ENCODE results near the gene LZTR1. TPM values are rescaled to one million over a fixed set of nuclear protein-coding genes. Genes with fewer than 3 reads are reported as not detected.

The LZTR1 gene
- total RNA-seq, 1 experiment from 2014 or later: 37.2 TPM

DNA sequence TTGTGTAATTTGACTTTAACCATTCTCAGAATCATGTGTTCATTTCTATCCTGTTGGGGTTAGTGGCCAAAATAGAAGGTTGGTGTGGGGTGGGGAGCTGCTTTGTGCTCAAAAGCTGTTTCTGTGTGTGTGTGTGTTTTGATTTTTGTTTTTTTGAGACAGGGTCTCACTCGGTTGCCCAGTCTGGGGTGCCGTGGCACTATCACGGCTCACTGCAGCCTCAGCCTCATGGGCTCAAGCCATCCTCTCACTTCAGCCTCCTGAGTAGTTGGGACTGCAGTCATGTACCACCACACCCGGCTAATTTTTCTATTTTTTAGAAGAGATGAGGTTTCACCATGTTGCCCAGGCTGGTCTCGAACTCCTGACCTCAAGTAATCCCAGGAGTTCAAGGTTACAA, 33.1 kb upstream of the LZTR1 start:
- no TSS peak for BruUV-seq (replicated peaks)
- ChIA-PET CTCF (no interaction called here), POLR2A (no interaction called here)
- H3K4me3 ChIP-seq (ENCODE audit: low read depth, low read length): no peak overlapping the region
- peaks cover 4% of the 10 kb centered on the region for H3K36me3 ChIP-seq (ENCODE audit: control insufficient read depth, insufficient read depth, low read length)
- no peaks in the 10 kb centered on the region for H3K27me3 Mint-ChIP-seq (ENCODE audit: insufficient read depth, unreplicated experiment)
- no peak overlapping the region for H3K4me3 Mint-ChIP-seq (ENCODE audit: unreplicated experiment)
- no peaks in the 10 kb centered on the region for H3K27me3 ChIP-seq (replicated peaks; ENCODE audit: control insufficient read depth, insufficient read depth, low read length)
- DNase-seq: no peak
- H3K4me1 Mint-ChIP-seq (ENCODE audit: low read depth, unreplicated experiment): peaks cover 19% of the 10 kb centered on the region
- H3K9me3 Mint-ChIP-seq (ENCODE audit: unreplicated experiment): no peaks in the 10 kb centered on the region
- H3K27ac Mint-ChIP-seq (ENCODE audit: unreplicated experiment): no peak overlapping the region
- no peaks in the 10 kb centered on the region for H3K9me3 ChIP-seq
- TF ChIP-seq CTCF (IDR thresholded peaks at IDR 0.05; ENCODE audit: insufficient read depth in 1 of 2, low read depth in 1 of 2, low read length in 1 of 2, severe bottlenecking in 1 of 2, unreplicated experiment in 1 of 2): no peak
- H3K36me3 Mint-ChIP-seq (ENCODE audit: insufficient read depth, unreplicated experiment): peaks cover 80% of the 10 kb centered on the region
- peaks cover 57% of the 10 kb centered on the region for H3K4me1 ChIP-seq
- intact Hi-C loops (cut with micrococcal nuclease; ENCODE audit: unreplicated experiment): no loop called here

- H3K9me3 Mint-ChIP-seq (ENCODE audit: unreplicated experiment): no peaks in the 10 kb centered on the region
- H3K4me1 Mint-ChIP-seq (ENCODE audit: low read depth, unreplicated experiment): peaks cover 19% of the 10 kb centered on the region
- POLR2A ChIA-PET: no interaction called here
Measured at GRCh38 chr22:20949698-20950183, 32.4 kb upstream of the LZTR1 start.

More at GRCh38 chr22:20949698-20950183, 32.4 kb upstream of the LZTR1 start:
- peak overlapping the region; percentile 88 for H3K27ac Mint-ChIP-seq (ENCODE audit: unreplicated experiment)
- CTCF ChIA-PET: interaction anchor here (3.0 kb wide), 1 partner anchor 64 kb away, joined by 21 read pairs; no protein-coding TSS in a partner anchor
- Histone ChIP-seq H3K27me3 (replicated peaks; ENCODE audit: control insufficient read depth, insufficient read depth, low read length) (no peaks in the 10 kb centered on the region), H3K4me3 (ENCODE audit: low read depth, low read length) (no peak overlapping the region), H3K9me3 (no peaks in the 10 kb centered on the region), H3K36me3 (ENCODE audit: control insufficient read depth, insufficient read depth, low read length) (peaks cover 4% of the 10 kb centered on the region), H3K4me1 (peaks cover 61% of the 10 kb centered on the region)
- TF ChIP-seq CTCF (IDR thresholded peaks at IDR 0.05; ENCODE audit: insufficient read depth in 1 of 2, low read depth in 1 of 2, low read length in 1 of 2, severe bottlenecking in 1 of 2, unreplicated experiment in 1 of 2): no peak
- H3K36me3 Mint-ChIP-seq (ENCODE audit: insufficient read depth, unreplicated experiment): peaks cover 85% of the 10 kb centered on the region
- H3K27me3 Mint-ChIP-seq (ENCODE audit: insufficient read depth, unreplicated experiment): no peaks in the 10 kb centered on the region
- no peak for DNase-seq
- intact Hi-C loops (cut with micrococcal nuclease; ENCODE audit: unreplicated experiment): loop anchor here (5.0 kb wide), 2 partner anchors 62 to 92 kb away; partner anchors contain the start of genes PI4KA and SNAP29
- no TSS peak for BruUV-seq (replicated peaks)
- H3K4me3 Mint-ChIP-seq (ENCODE audit: unreplicated experiment): no peak overlapping the region

All from Caco-2 (cell line).